Neuronal stem cell (in vitro differentiated cells): ENCODE measurements around the gene PLPP1.

Source experiments
- DNase-seq: peaks from one replicate; pipeline ENCODE4 v3.0.0-alpha.2; 2013; ENCODE audit warnings: low spot score
- H2AFZ ChIP-seq: one replicate; pipeline ENCODE4 v1.6.1; 2013; ENCODE audit warnings: mild to moderate bottlenecking, low read length, inconsistent platforms
- H2AK5ac ChIP-seq: 2 replicates; pipeline ENCODE4 v1.6.1; 2013; ENCODE audit warnings: low read depth, mild to moderate bottlenecking, inconsistent platforms, low read length, moderate library complexity, mixed read lengths
- H2BK120ac ChIP-seq: 2 replicates; pipeline ENCODE4 v1.6.1; 2013; ENCODE audit warnings: low read depth, mild to moderate bottlenecking, inconsistent platforms, low read length, moderate library complexity, mixed read lengths
- H2BK12ac ChIP-seq: one replicate; pipeline ENCODE4 v1.6.1; 2013; ENCODE audit warnings: low read length, inconsistent platforms
- H2BK15ac ChIP-seq: 2 replicates; pipeline ENCODE4 v1.6.1; 2013; ENCODE audit warnings: mild to moderate bottlenecking, low read length, inconsistent platforms, mixed read lengths
- H2BK5ac ChIP-seq: one replicate; pipeline ENCODE4 v1.6.1; 2013; ENCODE audit warnings: inconsistent platforms, mild to moderate bottlenecking, low read length, moderate library complexity
- H3K14ac ChIP-seq: one replicate; pipeline ENCODE4 v1.6.1; 2013; ENCODE audit warnings: low read length, inconsistent platforms
- H3K18ac ChIP-seq: 2 replicates; pipeline ENCODE4 v1.6.1; 2013; ENCODE audit warnings: low read length, inconsistent platforms
- H3K23ac ChIP-seq: 2 replicates; pipeline ENCODE4 v1.6.1; 2013; ENCODE audit warnings: low read depth, mild to moderate bottlenecking, mixed read lengths, low read length, inconsistent platforms; ENCODE audit not compliant: poor library complexity
- H3K27ac ChIP-seq: replicated peaks from 3 replicates; pipeline ENCODE4 v1.5.1; 2013; ENCODE audit warnings: low read length, inconsistent platforms
- H3K27me3 ChIP-seq, 3 experiments: 2 replicates each; pipeline ENCODE4 v1.6.1; 2013; ENCODE audit warnings: low read length in 3 of 3, mild to moderate bottlenecking in 2 of 3, inconsistent platforms in 1 of 3, low read depth in 1 of 3, mixed read lengths in 1 of 3, moderate library complexity in 1 of 3; ENCODE audit not compliant: control insufficient read depth in 3 of 3, insufficient read depth in 3 of 3
- H3K36me3 ChIP-seq, 2 donors: replicated peaks in 1 of 2; 2 replicates each; pipeline ENCODE4 v1.6.1; 2013; ENCODE audit warnings: low read length in 2 of 2; ENCODE audit not compliant: control insufficient read depth in 2 of 2, insufficient read depth in 2 of 2
- H3K4ac ChIP-seq: 2 replicates; pipeline ENCODE4 v1.6.1; 2013; ENCODE audit warnings: inconsistent platforms, mild to moderate bottlenecking, low read length, moderate library complexity
- H3K4me1 ChIP-seq, 2 donors: 1 replicate in 1 of 2; 2 replicates in 1 of 2; pipeline ENCODE4 v1.6.1; 2013; ENCODE audit warnings: low read length in 2 of 2, low read depth in 1 of 2; ENCODE audit not compliant: control insufficient read depth in 2 of 2, insufficient read depth in 1 of 2
- H3K4me2 ChIP-seq: one replicate; pipeline ENCODE4 v1.6.1; 2013; ENCODE audit warnings: mild to moderate bottlenecking, low read length, inconsistent platforms; ENCODE audit not compliant: insufficient read depth, poor library complexity, severe bottlenecking
- H3K4me3 ChIP-seq, 2 donors: 2 replicates each; pipeline ENCODE4 v1.5.1; 2013; ENCODE audit warnings: low read length in 2 of 2, mild to moderate bottlenecking in 2 of 2, inconsistent platforms in 1 of 2, moderate library complexity in 1 of 2
- H3K79me1 ChIP-seq: one replicate; pipeline ENCODE4 v1.6.1; 2013; ENCODE audit warnings: low read depth, mild to moderate bottlenecking, inconsistent platforms, low read length, moderate library complexity
- H3K9ac ChIP-seq: one replicate; pipeline ENCODE4 v1.6.1; 2013; ENCODE audit warnings: mild to moderate bottlenecking, low read depth, low read length, inconsistent platforms; ENCODE audit not compliant: poor library complexity
- H3K9me3 ChIP-seq, 2 donors: replicated peaks in 1 of 2; 2 replicates each; pipeline versions ENCODE3 to v1.6.1; 2013; ENCODE audit warnings: low read length in 2 of 2, mild to moderate bottlenecking in 2 of 2, inconsistent platforms in 1 of 2, low read depth in 1 of 2, mixed read lengths in 1 of 2, moderate library complexity in 1 of 2; ENCODE audit not compliant: control insufficient read depth in 2 of 2, insufficient read depth in 1 of 2
- H4K8ac ChIP-seq: one replicate; pipeline ENCODE4 v1.6.1; 2013; ENCODE audit warnings: low read depth, mild to moderate bottlenecking, inconsistent platforms, low read length, moderate library complexity
- H4K91ac ChIP-seq: one replicate; pipeline ENCODE4 v1.6.1; 2013; ENCODE audit warnings: low read length, low read depth, mild to moderate bottlenecking, inconsistent platforms; ENCODE audit not compliant: poor library complexity
- WGBS, 2 donors: extraction: QIAGEN DNeasy Blood & Tissue Kit; methylation state at CpG; one replicate each; pipeline ENCODE4 v1.1.7; 2013; ENCODE audit warnings: missing lambda C conversion rate in 2 of 2, mixed read lengths in 1 of 2; ENCODE audit not compliant: insufficient read length in 2 of 2, insufficient replicate concordance in 1 of 2; ENCODE audit errors: extremely low coverage in 2 of 2; 5-methylcytosine and 5-hydroxymethylcytosine counted together

Gene PLPP1

GRCh38 chr5:55502759-55503158 lies 32.0 kb downstream of the PLPP1 start:
- H3K27me3 ChIP-seq = no peaks in the 10 kb centered on the region
- H3K9ac ChIP-seq = no peak overlapping the region
- no CpG with 5 or more reads among the region's 3 CpGs for WGBS, 2 donors

DNA sequence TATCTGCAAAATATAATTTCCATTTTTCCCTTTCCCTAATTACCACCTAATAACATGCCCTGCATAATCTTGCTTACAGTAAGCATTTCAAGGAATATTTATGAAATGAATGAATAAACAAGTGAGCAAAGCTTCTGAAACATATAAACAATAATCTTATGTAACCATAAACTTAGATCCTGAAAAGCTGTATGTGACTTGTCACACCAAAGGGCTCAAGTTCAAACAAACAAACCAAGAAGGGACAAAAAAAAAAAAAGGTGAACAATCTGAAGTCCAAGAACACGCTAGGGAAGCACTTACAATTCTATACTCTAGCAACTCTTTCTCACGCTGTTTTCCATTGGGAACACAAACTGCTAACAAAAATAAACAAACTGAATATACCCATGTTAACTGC lies 36.3 kb downstream of the PLPP1 start:
- Histone ChIP-seq H2AK5ac (no peak overlapping the region), H3K4me1 (no peaks in the 10 kb centered on the region), H3K27me3 (no peaks in the 10 kb centered on the region), H3K14ac (no peak overlapping the region), H3K9me3 (no peaks in the 10 kb centered on the region), H2AFZ (no peak overlapping the region), H3K18ac (no peak overlapping the region), H3K79me1 (no peaks in the 10 kb centered on the region), H3K4me2 (no peak overlapping the region), H2BK5ac (no peak overlapping the region), H2BK120ac (no peak overlapping the region), H3K36me3 (no peaks in the 10 kb centered on the region), H3K27ac (no peak overlapping the region), H2BK15ac (no peak overlapping the region), H3K23ac (no peak overlapping the region), H3K4ac (no peak overlapping the region), H4K91ac (no peak overlapping the region), H3K4me3 (no peak overlapping the region), H4K8ac (no peak overlapping the region), H2BK12ac (no peak overlapping the region), H3K9ac (no peak overlapping the region)
- no CpG with 5 or more reads among the region's 2 CpGs for WGBS, 2 donors
- DNase-seq = no peak

More at GRCh38 chr5:55502759-55503158, 32.0 kb downstream of the PLPP1 start:
- H2BK120ac ChIP-seq = no peak overlapping the region
- H3K4me2 ChIP-seq = no peak overlapping the region
- no peak overlapping the region for H2AFZ ChIP-seq
- H3K79me1 ChIP-seq = no peaks in the 10 kb centered on the region
- H3K4me1 ChIP-seq = no peaks in the 10 kb centered on the region
- no peak overlapping the region for H2AK5ac ChIP-seq
- no peak overlapping the region for H2BK15ac ChIP-seq
- no peak overlapping the region for H3K23ac ChIP-seq
- no peak overlapping the region for H3K27ac ChIP-seq
- no peak overlapping the region for H4K8ac ChIP-seq
- no peak for DNase-seq
- H2BK12ac ChIP-seq = no peak overlapping the region
- no peak overlapping the region for H3K4ac ChIP-seq
- no peak overlapping the region for H3K14ac ChIP-seq
- H3K36me3 ChIP-seq = no peaks in the 10 kb centered on the region
- no peak overlapping the region for H3K4me3 ChIP-seq
- H4K91ac ChIP-seq = no peak overlapping the region
- H3K18ac ChIP-seq = no peak overlapping the region
- no peaks in the 10 kb centered on the region for H3K9me3 ChIP-seq
- no peak overlapping the region for H2BK5ac ChIP-seq

DNA sequence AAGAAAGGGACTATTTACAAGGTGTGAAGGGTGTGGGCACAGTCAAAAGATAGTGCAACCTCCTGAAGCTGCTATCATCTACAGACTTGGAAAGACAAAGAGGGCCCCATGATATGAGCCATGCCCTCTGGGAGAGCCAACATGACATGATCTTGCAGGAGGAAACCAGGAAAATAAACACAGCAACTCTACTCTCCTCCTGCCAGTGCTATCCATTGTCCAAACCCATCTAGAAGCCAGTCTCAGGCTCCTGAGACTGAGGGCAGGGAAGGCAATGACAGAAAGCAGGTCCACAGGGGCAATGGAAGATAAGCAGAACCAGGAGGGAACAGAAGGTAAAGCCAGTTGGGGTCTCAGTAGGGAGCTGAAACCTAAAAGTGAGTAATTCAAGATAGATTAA lies 37.1 kb downstream of the PLPP1 start:
- Histone ChIP-seq H3K4me2 (no peak overlapping the region), H3K9ac (no peak overlapping the region), H2BK120ac (no peak overlapping the region), H3K14ac (no peak overlapping the region), H3K9me3 (no peaks in the 10 kb centered on the region), H3K4ac (no peak overlapping the region), H2AFZ (no peak overlapping the region), H2BK5ac (no peak overlapping the region), H3K27me3 (no peaks in the 10 kb centered on the region), H2BK15ac (no peak overlapping the region), H3K18ac (no peak overlapping the region), H2AK5ac (no peak overlapping the region), H3K4me1 (no peaks in the 10 kb centered on the region), H3K79me1 (no peaks in the 10 kb centered on the region), H4K91ac (no peak overlapping the region), H2BK12ac (no peak overlapping the region), H4K8ac (no peak overlapping the region), H3K36me3 (no peaks in the 10 kb centered on the region), H3K23ac (no peak overlapping the region), H3K27ac (no peak overlapping the region), H3K4me3 (no peak overlapping the region)
- no peak for DNase-seq

GRCh38 chr5:55495216-55495615 lies 39.5 kb downstream of the PLPP1 start:
- no peak for DNase-seq
- Histone ChIP-seq H2AK5ac (no peak overlapping the region), H4K91ac (no peak overlapping the region), H3K4me2 (no peak overlapping the region), H3K36me3 (no peaks in the 10 kb centered on the region), H3K4ac (no peak overlapping the region), H2BK15ac (no peak overlapping the region), H3K23ac (no peak overlapping the region), H2AFZ (no peak overlapping the region), H3K18ac (no peak overlapping the region), H2BK5ac (no peak overlapping the region), H3K79me1 (no peaks in the 10 kb centered on the region), H3K9me3 (no peaks in the 10 kb centered on the region), H3K27ac (no peak overlapping the region), H4K8ac (no peak overlapping the region), H3K4me3 (no peak overlapping the region), H2BK120ac (no peak overlapping the region), H3K4me1 (no peaks in the 10 kb centered on the region), H2BK12ac (no peak overlapping the region), H3K27me3 (no peaks in the 10 kb centered on the region), H3K14ac (no peak overlapping the region), H3K9ac (no peak overlapping the region)
- no CpG with 5 or more reads among the region's 1 CpG for WGBS, 2 donors
